GM12878 (cell line): Measurements from ENCODE around the gene SKAP1. TPM values are rescaled to one million over a fixed set of nuclear protein-coding genes. Genes with fewer than 3 reads are reported as not detected.

ENCODE experiments used
- ATAC-seq: fragments of 200-7000 bp; cut with Tn5 transposase; 3 replicates; pipeline ENCODE4 v1.9.1; 2020; ENCODE audit warnings: mild to moderate bottlenecking, moderate library complexity
- BruUV-seq: library from RNA; stranded (reverse); fragments of 400-500 nt; replicated peaks from 2 replicates; lab custom pipeline; 2021; lab: Mats Ljungman, UMichigan
- CTCF ChIA-PET: fragments of 300-600 bp; sonication (Branson Sonifier 250); formaldehyde crosslinking; extraction: SDS; loops from one replicate; lab custom pipeline; 2021; ENCODE audit warnings: inconsistent platforms; lab: Yijun Ruan, JAX
- POLR2A ChIA-PET: fragments of 350-600 bp; formaldehyde crosslinking; extraction: SDS; loops from one replicate; lab custom pipeline; 2021; ENCODE audit warnings: inconsistent platforms; lab: Charles Lee
- RAD21 ChIA-PET: fragments of 300-600 bp; sonication (Branson Sonifier 250); formaldehyde crosslinking; loops from one replicate; lab custom pipeline; 2023; ENCODE audit warnings: antibody characterized with exemption; ENCODE audit not compliant: unreplicated experiment; lab: Charles Lee
- SMC1A ChIA-PET: fragments of 300-600 bp; sonication (Branson Sonifier 250); formaldehyde crosslinking; loops from one replicate; lab custom pipeline; 2023; ENCODE audit not compliant: unreplicated experiment, uncharacterized antibody; lab: Charles Lee
- DNase-seq: peaks from one replicate; pipeline ENCODE4 v3.0.0-alpha.2; 2011; ENCODE audit warnings: low read depth, low spot score
- FAIRE-seq: peaks from 3 replicates; lab custom pipeline; 2011; peaks lifted over from hg19 to GRCh38; lab: Jason Lieb, UNC
- H2AFZ ChIP-seq: 2 replicates; pipeline ENCODE4 v1.6.0; 2011; ENCODE audit warnings: low read depth, low read length, control low read depth; ENCODE audit not compliant: control insufficient read depth
- H3K27ac ChIP-seq: 2 replicates; pipeline ENCODE4 v1.5.1; 2011; ENCODE audit warnings: control low read depth; ENCODE audit not compliant: control insufficient read depth, insufficient read depth
- H3K27me3 ChIP-seq, 2 experiments: replicated peaks in 1 of 2; 2 replicates each; pipeline versions ENCODE4 v1.6.0 to v1.6.1; 2011; ENCODE audit warnings: low read length in 1 of 2; ENCODE audit not compliant: control insufficient read depth in 2 of 2, insufficient read depth in 2 of 2
- H3K36me3 ChIP-seq, 2 experiments: 2 replicates each; pipeline ENCODE4 v1.5.1; 2011; ENCODE audit warnings: low read length in 1 of 2; ENCODE audit not compliant: control insufficient read depth in 2 of 2, insufficient read depth in 2 of 2
- H3K4me1 ChIP-seq: 2 replicates; pipeline ENCODE4 v1.6.1; 2011; ENCODE audit warnings: mild to moderate bottlenecking, low read length, moderate library complexity, mixed read lengths; ENCODE audit not compliant: control insufficient read depth, insufficient read depth
- H3K4me2 ChIP-seq: 2 replicates; pipeline ENCODE4 v1.6.0; 2011; ENCODE audit warnings: control low read depth; ENCODE audit not compliant: control insufficient read depth, insufficient read depth
- H3K4me3 ChIP-seq: fragments of 200-600 bp; sonication (generic); 2 replicates; pipeline ENCODE4 v1.5.1; 2016
- H3K79me2 ChIP-seq: 2 replicates; pipeline ENCODE4 v1.6.0; 2011; ENCODE audit warnings: low read length; ENCODE audit not compliant: control insufficient read depth, insufficient read depth
- H3K9ac ChIP-seq: 2 replicates; pipeline ENCODE4 v1.8.0; 2011; ENCODE audit warnings: low read length, control low read depth, mixed read lengths; ENCODE audit not compliant: control insufficient read depth, insufficient read depth
- H3K9me3 ChIP-seq: replicated peaks from 3 replicates; pipeline ENCODE4 v1.5.1; 2011; ENCODE audit warnings: mild to moderate bottlenecking, low read length; ENCODE audit not compliant: control insufficient read depth, insufficient read depth
- H4K20me1 ChIP-seq: 2 replicates; pipeline ENCODE4 v1.6.0; 2011; ENCODE audit not compliant: control insufficient read depth, insufficient read depth
- BCL11A ChIP-seq: IDR thresholded peaks from 2 replicates; pipeline ENCODE4 v1.6.1; 2011; ENCODE audit warnings: low read depth, low read length
- FOXM1 ChIP-seq: IDR thresholded peaks from 2 replicates; pipeline ENCODE4 v1.6.1; 2012; ENCODE audit warnings: low read depth, mild to moderate bottlenecking, inconsistent platforms, low read length, moderate library complexity
- NFYA ChIP-seq: IDR thresholded peaks from 2 replicates; pipeline ENCODE4 v1.6.1; 2011; ENCODE audit warnings: low read depth, mild to moderate bottlenecking, low read length, improper control_type of control experiment, borderline replicate concordance
- POLR2AphosphoS5 ChIP-seq: IDR thresholded peaks from 2 replicates; pipeline ENCODE4 v1.6.1; 2011; ENCODE audit warnings: mild to moderate bottlenecking, low read length, inconsistent platforms
- RCOR1 ChIP-seq: conservative IDR thresholded peaks from 2 replicates; pipeline ENCODE4 v1.6.1; 2012; ENCODE audit warnings: low read depth, low read length, improper control_type of control experiment
- TAF1 ChIP-seq: IDR thresholded peaks from 2 replicates; pipeline ENCODE4 v1.6.1; 2011; ENCODE audit warnings: mild to moderate bottlenecking, low read depth, low read length, borderline replicate concordance
- ZNF384 ChIP-seq: IDR thresholded peaks from 2 replicates; pipeline ENCODE4 v1.6.1; 2012; ENCODE audit warnings: low read depth, mild to moderate bottlenecking, low read length, improper control_type of control experiment, borderline replicate concordance
- WGBS: methylation state at CpG from one replicate; pipeline ENCODE4 v1.1.6; 2016; ENCODE audit warnings: low lambda C conversion rate; ENCODE audit not compliant: insufficient replicate concordance, insufficient coverage; ENCODE audit errors: missing lambda C conversion rate; 5-methylcytosine and 5-hydroxymethylcytosine counted together
- in situ Hi-C: fragments of 300-500 bp; cut with MboI; formaldehyde crosslinking; loops from 9 replicates; pipeline ENCODE4 v1.14.3; 2018; ENCODE audit warnings: mixed read lengths
- intact Hi-C: fragments of 100-400 bp; cut with micrococcal nuclease; formaldehyde crosslinking; loops from one replicate; pipeline ENCODE4 v1.14.2; 2022; ENCODE audit not compliant: unreplicated experiment
- polyA plus RNA-seq, 11 experiments: library from polyadenylated mRNA; depleted of rRNA in 4 of 11; unstranded in 6 of 11; stranded (reverse) in 5 of 11; fragments of >200 nt; fragmentation: Nextera tagmentation in 4 of 11; fragmentation: Illumina TruSeq in 1 of 11; extraction: Ambion mirVana in 4 of 11; extraction: Trizol in 1 of 11; gene quantifications; 1 replicate in 1 of 11; 2 replicates in 10 of 11; pipeline versions ENCODE4 v1.2.1 to v1.2.3, GENCODE V29; 2011 to 2016; ENCODE audit warnings: inconsistent platforms in 2 of 11, missing spikeins in 2 of 11, low read depth in 1 of 11
- total RNA-seq, 4 experiments: library from RNA; depleted of rRNA in 3 of 4; stranded (reverse); fragments of >200 nt in 3 of 4; fragmentation: Illumina TruSeq in 1 of 4; extraction: Trizol in 1 of 4; gene quantifications; 2 replicates each; pipeline versions ENCODE4 v1.2.1 to v1.2.3, GENCODE V29; 2013 to 2021
- TF ChIP-seq, protein P1 (sequence below): fragments of 450-650 bp; IDR thresholded peaks from 2 replicates; pipeline ENCODE4 v1.6.1; 2017; ENCODE audit warnings: mild to moderate bottlenecking, low read depth, inconsistent platforms; ENCODE audit not compliant: poor library complexity, severe bottlenecking
- TF ChIP-seq, protein P2 (sequence below): fragments of 450-650 bp; IDR thresholded peaks from 2 replicates; pipeline ENCODE4 v1.6.1; 2016; ENCODE audit warnings: mild to moderate bottlenecking
- TF ChIP-seq, protein P3 (sequence below): fragments of 450-650 bp; IDR thresholded peaks from 2 replicates; pipeline ENCODE4 v1.6.1; 2018; ENCODE audit warnings: mild to moderate bottlenecking, low read depth, moderate library complexity; ENCODE audit not compliant: partially characterized antibody
- TF ChIP-seq, protein P4 (sequence below): fragments of 450-650 bp; IDR thresholded peaks from 2 replicates; pipeline ENCODE4 v1.6.1; 2017; ENCODE audit warnings: low read depth, mild to moderate bottlenecking, moderate library complexity

Gene SKAP1
- total and polyA plus RNA-seq, 10 of the 15 experiments (the other 5 are each of a cell fraction or from before 2014, with no cell fraction given) = 17.1 to 97.6 (median 35.9) TPM

DNA sequence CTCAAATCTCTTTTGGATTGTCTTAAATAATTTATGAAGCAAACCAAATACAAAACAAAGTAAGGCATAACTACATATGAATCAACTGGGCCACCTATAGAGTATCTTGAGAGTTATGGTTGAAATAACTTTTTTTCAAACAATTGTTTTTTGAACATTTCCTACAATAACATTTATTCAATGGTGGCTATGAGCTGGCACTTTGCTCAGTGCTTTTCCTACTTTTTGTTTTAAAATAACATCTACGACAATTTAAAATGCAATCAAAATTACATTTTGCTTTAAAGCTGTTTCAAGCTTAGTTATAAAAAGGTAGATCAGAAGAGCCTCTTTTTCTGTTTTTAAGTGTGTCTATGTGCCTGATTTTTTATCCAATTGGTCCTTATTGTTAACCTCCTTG, 238.7 kb downstream of the SKAP1 start:
- no peak for FAIRE-seq
- BruUV-seq = no TSS peak
- no peaks in the 10 kb centered on the region for H4K20me1 ChIP-seq
- H3K4me2 ChIP-seq = no peak overlapping the region
- no peaks in the 10 kb centered on the region for H3K9me3 ChIP-seq
- SMC1A ChIA-PET = interaction anchor here (1.0 to 1.5 kb wide), 4 partner anchors 17 to 75 kb away, joined by 3 to 4 read pairs (median 3); no protein-coding TSS in a partner anchor
- no peaks in the 10 kb centered on the region for H3K4me1 ChIP-seq
- RAD21 ChIA-PET = no interaction called here
- peaks cover 0 to 14% of the 10 kb centered on the region in 2 experiments; a peak in 2 of 4 replicates for H3K36me3 ChIP-seq
- in situ Hi-C loops = no loop called here
- H3K9ac ChIP-seq = no peak overlapping the region
- no peak for ATAC-seq
- WGBS = 100% methylated on average over 1 of the region's 1 CpG
- H3K79me2 ChIP-seq = no peaks in the 10 kb centered on the region
- H3K4me3 ChIP-seq = no peak overlapping the region
- no peaks in the 10 kb centered on the region for H3K27me3 ChIP-seq
- DNase-seq = no peak
- POLR2A ChIA-PET = no interaction called here
- CTCF ChIA-PET = interaction anchor here (1.2 kb wide), 1 partner anchor 155 kb away, joined by 3 read pairs; no protein-coding TSS in a partner anchor
- no peak overlapping the region for H2AFZ ChIP-seq
- H3K27ac ChIP-seq = no peak overlapping the region
- intact Hi-C loops = no loop called here
- TF ChIP-seq RCOR1 (no peak), FOXM1 (no peak), POLR2AphosphoS5 (no peak), BCL11A (no peak), ZNF384 (no peak), NFYA (no peak), TAF1 (no peak)
- TF ChIP-seq, protein P1, sequence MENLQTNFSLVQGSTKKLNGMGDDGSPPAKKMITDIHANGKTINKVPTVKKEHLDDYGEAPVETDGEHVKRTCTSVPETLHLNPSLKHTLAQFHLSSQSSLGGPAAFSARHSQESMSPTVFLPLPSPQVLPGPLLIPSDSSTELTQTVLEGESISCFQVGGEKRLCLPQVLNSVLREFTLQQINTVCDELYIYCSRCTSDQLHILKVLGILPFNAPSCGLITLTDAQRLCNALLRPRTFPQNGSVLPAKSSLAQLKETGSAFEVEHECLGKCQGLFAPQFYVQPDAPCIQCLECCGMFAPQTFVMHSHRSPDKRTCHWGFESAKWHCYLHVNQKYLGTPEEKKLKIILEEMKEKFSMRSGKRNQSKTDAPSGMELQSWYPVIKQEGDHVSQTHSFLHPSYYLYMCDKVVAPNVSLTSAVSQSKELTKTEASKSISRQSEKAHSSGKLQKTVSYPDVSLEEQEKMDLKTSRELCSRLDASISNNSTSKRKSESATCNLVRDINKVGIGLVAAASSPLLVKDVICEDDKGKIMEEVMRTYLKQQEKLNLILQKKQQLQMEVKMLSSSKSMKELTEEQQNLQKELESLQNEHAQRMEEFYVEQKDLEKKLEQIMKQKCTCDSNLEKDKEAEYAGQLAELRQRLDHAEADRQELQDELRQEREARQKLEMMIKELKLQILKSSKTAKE = no peak
- TF ChIP-seq, protein P2, sequence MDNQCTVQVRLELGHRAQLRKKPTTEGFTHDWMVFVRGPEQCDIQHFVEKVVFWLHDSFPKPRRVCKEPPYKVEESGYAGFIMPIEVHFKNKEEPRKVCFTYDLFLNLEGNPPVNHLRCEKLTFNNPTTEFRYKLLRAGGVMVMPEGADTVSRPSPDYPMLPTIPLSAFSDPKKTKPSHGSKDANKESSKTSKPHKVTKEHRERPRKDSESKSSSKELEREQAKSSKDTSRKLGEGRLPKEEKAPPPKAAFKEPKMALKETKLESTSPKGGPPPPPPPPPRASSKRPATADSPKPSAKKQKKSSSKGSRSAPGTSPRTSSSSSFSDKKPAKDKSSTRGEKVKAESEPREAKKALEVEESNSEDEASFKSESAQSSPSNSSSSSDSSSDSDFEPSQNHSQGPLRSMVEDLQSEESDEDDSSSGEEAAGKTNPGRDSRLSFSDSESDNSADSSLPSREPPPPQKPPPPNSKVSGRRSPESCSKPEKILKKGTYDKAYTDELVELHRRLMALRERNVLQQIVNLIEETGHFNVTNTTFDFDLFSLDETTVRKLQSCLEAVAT = no peak
- TF ChIP-seq, protein P3, sequence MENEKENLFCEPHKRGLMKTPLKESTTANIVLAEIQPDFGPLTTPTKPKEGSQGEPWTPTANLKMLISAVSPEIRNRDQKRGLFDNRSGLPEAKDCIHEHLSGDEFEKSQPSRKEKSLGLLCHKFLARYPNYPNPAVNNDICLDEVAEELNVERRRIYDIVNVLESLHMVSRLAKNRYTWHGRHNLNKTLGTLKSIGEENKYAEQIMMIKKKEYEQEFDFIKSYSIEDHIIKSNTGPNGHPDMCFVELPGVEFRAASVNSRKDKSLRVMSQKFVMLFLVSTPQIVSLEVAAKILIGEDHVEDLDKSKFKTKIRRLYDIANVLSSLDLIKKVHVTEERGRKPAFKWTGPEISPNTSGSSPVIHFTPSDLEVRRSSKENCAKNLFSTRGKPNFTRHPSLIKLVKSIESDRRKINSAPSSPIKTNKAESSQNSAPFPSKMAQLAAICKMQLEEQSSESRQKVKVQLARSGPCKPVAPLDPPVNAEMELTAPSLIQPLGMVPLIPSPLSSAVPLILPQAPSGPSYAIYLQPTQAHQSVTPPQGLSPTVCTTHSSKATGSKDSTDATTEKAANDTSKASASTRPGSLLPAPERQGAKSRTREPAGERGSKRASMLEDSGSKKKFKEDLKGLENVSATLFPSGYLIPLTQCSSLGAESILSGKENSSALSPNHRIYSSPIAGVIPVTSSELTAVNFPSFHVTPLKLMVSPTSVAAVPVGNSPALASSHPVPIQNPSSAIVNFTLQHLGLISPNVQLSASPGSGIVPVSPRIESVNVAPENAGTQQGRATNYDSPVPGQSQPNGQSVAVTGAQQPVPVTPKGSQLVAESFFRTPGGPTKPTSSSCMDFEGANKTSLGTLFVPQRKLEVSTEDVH = no peak
- TF ChIP-seq, protein P4, sequence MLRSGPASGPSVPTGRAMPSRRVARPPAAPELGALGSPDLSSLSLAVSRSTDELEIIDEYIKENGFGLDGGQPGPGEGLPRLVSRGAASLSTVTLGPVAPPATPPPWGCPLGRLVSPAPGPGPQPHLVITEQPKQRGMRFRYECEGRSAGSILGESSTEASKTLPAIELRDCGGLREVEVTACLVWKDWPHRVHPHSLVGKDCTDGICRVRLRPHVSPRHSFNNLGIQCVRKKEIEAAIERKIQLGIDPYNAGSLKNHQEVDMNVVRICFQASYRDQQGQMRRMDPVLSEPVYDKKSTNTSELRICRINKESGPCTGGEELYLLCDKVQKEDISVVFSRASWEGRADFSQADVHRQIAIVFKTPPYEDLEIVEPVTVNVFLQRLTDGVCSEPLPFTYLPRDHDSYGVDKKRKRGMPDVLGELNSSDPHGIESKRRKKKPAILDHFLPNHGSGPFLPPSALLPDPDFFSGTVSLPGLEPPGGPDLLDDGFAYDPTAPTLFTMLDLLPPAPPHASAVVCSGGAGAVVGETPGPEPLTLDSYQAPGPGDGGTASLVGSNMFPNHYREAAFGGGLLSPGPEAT = no peak
